Ramos (cell line): ENCODE data around the gene GPR141.

ENCODE experiments used
- in situ Hi-C: fragments of 300-500 bp; cut with MboI; formaldehyde crosslinking; loops from one replicate; pipeline ENCODE4 v1.14.3; 2022; ENCODE audit warnings: low sequenced_read_pairs; ENCODE audit not compliant: unreplicated experiment

Gene GPR141

DNA sequence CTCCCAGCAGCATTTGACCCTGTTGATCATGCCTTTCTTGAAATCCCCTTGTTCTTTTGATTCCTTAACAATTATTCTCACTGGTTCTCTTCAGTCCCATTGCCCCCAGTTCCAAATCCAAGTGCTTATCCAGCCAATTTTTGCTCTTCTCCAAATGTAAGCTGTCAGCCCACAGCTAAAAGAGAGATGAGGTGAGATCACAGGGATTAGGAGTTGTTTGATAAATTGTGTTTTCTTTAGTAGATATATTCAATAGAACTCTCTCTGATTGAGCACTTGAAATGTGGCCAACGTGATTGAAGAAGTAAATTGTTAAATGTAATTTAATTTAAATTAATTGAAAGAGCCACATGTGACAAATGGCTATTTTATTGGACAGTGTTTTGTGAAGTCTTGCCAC is 88.2 kb downstream of the GPR141 start:
- in situ Hi-C loops = no loop called here

DNA sequence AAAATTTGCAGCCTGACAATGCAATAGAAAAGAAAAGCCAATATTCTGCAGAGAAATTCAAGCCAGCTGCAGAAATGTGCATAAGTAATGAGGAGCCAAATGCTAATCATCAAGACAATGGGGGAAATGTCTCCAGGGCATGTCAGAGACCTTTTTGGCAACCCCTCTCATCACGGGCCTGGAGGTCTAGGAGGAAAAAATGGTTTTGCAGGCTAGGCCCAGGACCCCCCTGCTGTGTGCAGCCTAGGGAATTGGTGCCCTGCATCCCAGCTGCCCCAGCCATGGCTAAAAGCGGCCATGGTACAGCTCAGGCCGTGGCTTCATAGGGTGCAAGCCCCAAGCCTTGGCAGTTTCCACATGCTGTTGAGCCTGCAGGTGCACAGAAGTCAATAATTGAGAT is 92.4 kb downstream of the GPR141 start:
- in situ Hi-C loops = no loop called here

DNA sequence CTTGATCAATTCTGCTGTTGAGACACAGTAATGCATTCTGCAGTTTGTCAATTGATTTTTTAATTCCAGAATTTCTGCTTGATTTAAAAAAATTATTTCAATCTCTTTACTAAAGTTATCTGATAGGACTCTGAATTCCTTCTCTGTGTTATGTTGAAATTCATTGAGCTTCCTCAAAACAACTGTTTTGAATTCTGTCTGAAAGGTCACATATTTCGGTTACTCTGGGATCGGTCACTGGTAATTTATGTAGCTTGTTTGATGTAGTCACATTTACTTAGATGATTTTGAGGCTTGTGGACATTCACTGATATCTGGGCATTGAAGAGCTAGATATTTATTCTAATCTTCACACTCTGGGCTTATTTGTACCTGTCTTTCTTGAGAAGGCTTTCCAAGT is 97.6 kb downstream of the GPR141 start:
- in situ Hi-C loops = no loop called here

DNA sequence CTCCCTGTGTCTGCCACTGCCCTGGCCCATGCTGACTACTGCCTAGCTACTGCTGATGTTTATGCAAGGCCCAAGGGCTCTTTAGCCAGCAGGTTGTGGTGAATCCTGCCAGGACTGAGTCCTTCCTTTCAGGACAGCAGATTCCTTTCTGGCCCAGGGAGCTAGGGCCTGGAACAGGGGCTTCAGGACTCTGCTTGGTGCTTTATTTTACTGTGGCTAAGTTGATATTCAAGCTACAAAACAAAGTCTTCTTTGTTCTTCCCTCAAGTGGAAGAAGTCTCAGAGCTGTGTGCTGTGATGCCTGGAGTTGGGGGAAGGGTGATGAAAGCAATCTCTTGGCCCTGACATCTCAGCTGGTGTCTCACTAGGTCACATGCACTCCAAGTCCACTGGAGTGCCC is 98.6 kb downstream of the GPR141 start:
- in situ Hi-C loops = no loop called here

DNA sequence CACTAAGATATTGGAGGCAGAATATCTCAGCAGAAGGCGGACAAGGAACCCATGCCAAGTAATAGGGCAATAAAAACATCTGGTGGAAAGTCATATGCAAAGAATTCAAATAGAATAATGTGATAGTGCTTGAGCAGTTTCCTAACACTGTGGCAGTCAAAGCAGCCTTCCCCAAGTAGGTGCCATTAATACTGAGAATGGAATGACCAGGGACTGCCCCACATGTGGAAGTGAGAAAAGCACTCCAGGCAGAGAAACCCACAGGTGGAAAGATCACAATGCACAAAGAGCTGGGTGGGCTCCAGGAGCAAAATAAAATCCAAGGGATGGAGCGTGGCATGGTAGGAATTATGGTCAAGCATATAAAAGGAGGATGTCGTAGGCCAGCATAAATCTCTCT is 100.4 kb downstream of the GPR141 start:
- in situ Hi-C loops = no loop called here

DNA sequence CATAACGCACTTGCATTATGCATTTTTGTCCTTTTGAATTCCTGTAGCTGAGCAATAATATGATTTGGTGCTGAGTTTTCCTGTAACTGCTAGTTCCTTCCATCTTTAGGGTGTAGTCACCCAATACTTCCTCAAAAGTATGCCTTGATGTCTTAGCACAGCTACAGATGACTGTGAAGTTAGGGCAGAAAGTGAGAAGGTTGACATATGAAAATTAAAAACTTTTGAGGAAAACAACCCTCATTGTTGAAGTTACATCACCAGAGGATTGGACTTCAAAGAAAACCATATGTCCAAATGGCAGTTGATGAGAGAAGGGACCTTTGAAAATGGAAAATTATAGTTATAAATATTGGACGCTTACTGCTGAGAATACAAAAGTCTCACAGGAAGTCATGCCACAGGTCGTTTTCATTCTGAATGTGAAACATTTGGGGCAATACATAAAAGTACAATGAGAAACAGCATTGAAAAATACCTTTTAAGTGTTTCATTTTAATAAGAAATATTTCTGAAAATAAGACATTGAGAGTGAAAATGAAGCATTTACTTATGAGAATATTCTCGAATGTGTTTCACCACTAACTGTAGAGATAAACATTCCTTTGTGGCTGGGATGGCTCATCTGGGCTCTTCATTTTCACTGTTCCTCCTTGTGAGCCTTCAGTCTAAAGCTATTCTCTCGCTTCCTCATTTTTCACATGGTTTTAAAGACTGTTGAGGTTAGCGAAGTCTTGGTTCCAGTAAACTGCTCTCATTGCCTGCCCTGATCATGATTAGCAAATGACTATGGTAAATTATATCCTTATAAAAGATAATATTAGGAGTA is 103.4 kb downstream of the GPR141 start:
- in situ Hi-C loops = no loop called here
